ENCODE measurements around the gene CES5A.
"Not testable (repeated sequence)": the region's sequence is repeated elsewhere in the genome, so short reads cannot be mapped to it uniquely, and the experiment has no call there.

CES5A gene

GRCh38 chr16:55875273-55875672 is at the start of gene CES5A:
Gene CES5A, minus strand, starts transcription at chr16:55875373. Its CDS starts 152 bp downstream, at chr16:55875221.
- no peak for DNase-seq

- DNase-seq = no peak
Measured at GRCh38 chr16:55922662-55923061, 47.5 kb upstream of the CES5A start.

- DNase-seq = peak; percentile 49
Measured at GRCh38 chr16:55917373-55918160, 42.4 kb upstream of the CES5A start.

GRCh38 chr16:55915096-55915827 is 40.1 kb upstream of the CES5A start:
- no peak for DNase-seq

GRCh38 chr16:55914383-55914782 is 39.2 kb upstream of the CES5A start:
- DNase-seq = no peak

- no peak for DNase-seq
Measured at GRCh38 chr16:55913716-55914115, 38.5 kb upstream of the CES5A start.

GRCh38 chr16:55913121-55913520 is 37.9 kb upstream of the CES5A start:
- DNase-seq = not testable (repeated sequence)

- DNase-seq = no peak
Measured at GRCh38 chr16:55912022-55912421, 36.8 kb upstream of the CES5A start.

GRCh38 chr16:55911616-55912015 is 36.4 kb upstream of the CES5A start:
- no peak for DNase-seq

- DNase-seq = no peak
Measured at GRCh38 chr16:55909876-55910275, 34.7 kb upstream of the CES5A start.

GRCh38 chr16:55908641-55909040 is 33.5 kb upstream of the CES5A start:
- no peak for DNase-seq

- no peak for DNase-seq
Measured at GRCh38 chr16:55907661-55908060, 32.5 kb upstream of the CES5A start.

- no peak for DNase-seq
Measured at GRCh38 chr16:55906123-55906522, 30.9 kb upstream of the CES5A start.

GRCh38 chr16:55905651-55906050 is 30.5 kb upstream of the CES5A start:
- no peak for DNase-seq

GRCh38 chr16:55901566-55902217 is 26.5 kb upstream of the CES5A start:
- DNase-seq = no peak

- no peak for DNase-seq
Measured at GRCh38 chr16:55900616-55901393, 25.6 kb upstream of the CES5A start.

- no peak for DNase-seq
Measured at GRCh38 chr16:55899857-55900256, 24.7 kb upstream of the CES5A start.

- no peak for DNase-seq
Measured at GRCh38 chr16:55898592-55898991, 23.4 kb upstream of the CES5A start.

GRCh38 chr16:55892821-55893220 is 17.6 kb upstream of the CES5A start:
- no peak for DNase-seq

GRCh38 chr16:55889518-55889917 is 14.3 kb upstream of the CES5A start:
- no peak for DNase-seq

GRCh38 chr16:55888546-55888945 is 13.4 kb upstream of the CES5A start:
- no peak for DNase-seq

GRCh38 chr16:55876854-55877253 is 1.7 kb upstream of the CES5A start:
- no peak for DNase-seq

GRCh38 chr16:55873122-55873521 is 2.1 kb downstream of the CES5A start:
- no peak for DNase-seq

Data from inflammatory macrophage treated with lipopolysaccharide for 4 hours (primary cell).